Activated naive CD8-positive, alpha-beta T cell treated with anti-CD3 and anti-CD28 coated beads, Interleukin-2, amount 10 ng/mL, durations not matched to agents 7 days and 5 days (primary cell): ENCODE data around the gene HM13. TPM values are rescaled to one million over a fixed set of nuclear protein-coding genes. Genes with fewer than 3 reads are reported as not detected.
A peak's percentile ranks its signal among the peaks of the same experiment; 100 is the strongest.
"Not testable (repeated sequence)": the region's sequence is repeated elsewhere in the genome, so short reads cannot be mapped to it uniquely, and the experiment has no call there.

ENCODE experiments used
- ATAC-seq: fragments of 150-1000 bp; cut with Tn5 transposase; one replicate; pipeline ENCODE4 v1.10.0; 2021; ENCODE audit warnings: low read depth, moderate library complexity
- POLR2A ChIA-PET: fragments of 350-600 bp; sonication (Branson Sonifier 250); formaldehyde crosslinking; loops from one replicate; lab custom pipeline; 2021; ENCODE audit warnings: antibody characterized with exemption; lab: Charles Lee
- DNase-seq: peaks from one replicate; pipeline ENCODE4 v3.0.0; 2021
- H3K27ac Mint-ChIP-seq: one replicate; pipeline ENCODE4 v1.8.0; 2022; ENCODE audit warnings: mild to moderate bottlenecking, mixed read lengths
- H3K27me3 Mint-ChIP-seq: one replicate; pipeline ENCODE4 v1.8.0; 2022; ENCODE audit warnings: mild to moderate bottlenecking, moderate library complexity, mixed read lengths
- H3K36me3 Mint-ChIP-seq: one replicate; pipeline ENCODE4 v1.8.0; 2021; ENCODE audit warnings: mild to moderate bottlenecking, mixed read lengths
- H3K4me1 Mint-ChIP-seq: one replicate; pipeline ENCODE4 v1.8.0; 2021; ENCODE audit warnings: mixed read lengths
- H3K4me3 Mint-ChIP-seq: one replicate; pipeline ENCODE4 v1.8.0; 2022; ENCODE audit warnings: mild to moderate bottlenecking, moderate library complexity, mixed read lengths
- H3K9me3 Mint-ChIP-seq: one replicate; pipeline ENCODE4 v1.8.0; 2021; ENCODE audit warnings: mixed read lengths
- total RNA-seq, 2 experiments: library from RNA; stranded (reverse); gene quantifications; one replicate each; pipeline ENCODE4 v1.2.3, GENCODE V29; 2021

Gene HM13
- total RNA-seq, 2 experiments from 2014 or later, result 112 to 120 TPM

GRCh38 chr20:31577194-31577593 lies 63.0 kb downstream of the HM13 start:
- no peaks in the 10 kb centered on the region for H3K9me3 Mint-ChIP-seq
- H3K36me3 Mint-ChIP-seq, result no peaks in the 10 kb centered on the region
- peak overlapping the region; percentile 35 for H3K4me3 Mint-ChIP-seq
- ATAC-seq (no peak), DNase-seq (no peak)
- H3K27me3 Mint-ChIP-seq, result no peaks in the 10 kb centered on the region
- no peak overlapping the region for H3K27ac Mint-ChIP-seq
- POLR2A ChIA-PET, result interaction anchor here (0.6 to 1.9 kb wide), 6 partner anchors 10 to 99 kb away, joined by 3 to 9 read pairs (median 5); partner anchors contain the start of gene ID1
- peaks cover 18% of the 10 kb centered on the region for H3K4me1 Mint-ChIP-seq

- Mint-ChIP-seq H3K27me3 (no peaks in the 10 kb centered on the region), H3K9me3 (no peaks in the 10 kb centered on the region), H3K27ac (no peak overlapping the region), H3K4me1 (peaks cover 11% of the 10 kb centered on the region), H3K36me3 (no peaks in the 10 kb centered on the region), H3K4me3 (no peak overlapping the region)
- no peak for ATAC-seq
- POLR2A ChIA-PET, result interaction anchor here (0.7 to 1.6 kb wide), 4 partner anchors 19 to 90 kb away, joined by 3 to 9 read pairs (median 8); partner anchors contain the start of gene ID1
- DNase-seq, result no peak
Measured at GRCh38 chr20:31578448-31579138, 64.4 kb downstream of the HM13 start.

DNA sequence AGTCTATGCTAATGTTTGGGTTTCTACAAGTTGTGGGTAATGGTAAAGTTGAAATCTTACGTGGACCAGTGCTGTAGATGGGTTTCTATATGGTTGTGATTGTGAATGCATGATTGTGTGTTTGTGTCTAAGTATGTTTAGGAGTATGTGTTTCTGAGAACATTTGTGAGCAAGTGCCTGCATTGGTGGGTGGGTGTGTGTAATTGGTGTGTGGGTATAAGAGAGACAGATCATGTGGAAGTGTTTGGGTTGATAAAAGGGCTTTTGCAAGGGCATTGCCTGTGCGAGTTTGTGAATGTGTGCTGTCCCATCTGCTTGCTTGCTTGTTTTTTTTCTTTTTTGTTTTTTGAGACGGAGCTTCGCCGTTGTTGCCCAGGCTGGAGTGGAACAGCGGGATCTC lies 65.0 kb downstream of the HM13 start:
- no peak for DNase-seq
- no peak overlapping the region for H3K4me3 Mint-ChIP-seq
- no peaks in the 10 kb centered on the region for H3K36me3 Mint-ChIP-seq
- no peaks in the 10 kb centered on the region for H3K27me3 Mint-ChIP-seq
- H3K4me1 Mint-ChIP-seq, result peaks cover 6% of the 10 kb centered on the region
- POLR2A ChIA-PET, result no interaction called here
- no peak overlapping the region for H3K27ac Mint-ChIP-seq
- ATAC-seq, result no peak
- H3K9me3 Mint-ChIP-seq, result no peaks in the 10 kb centered on the region

DNA sequence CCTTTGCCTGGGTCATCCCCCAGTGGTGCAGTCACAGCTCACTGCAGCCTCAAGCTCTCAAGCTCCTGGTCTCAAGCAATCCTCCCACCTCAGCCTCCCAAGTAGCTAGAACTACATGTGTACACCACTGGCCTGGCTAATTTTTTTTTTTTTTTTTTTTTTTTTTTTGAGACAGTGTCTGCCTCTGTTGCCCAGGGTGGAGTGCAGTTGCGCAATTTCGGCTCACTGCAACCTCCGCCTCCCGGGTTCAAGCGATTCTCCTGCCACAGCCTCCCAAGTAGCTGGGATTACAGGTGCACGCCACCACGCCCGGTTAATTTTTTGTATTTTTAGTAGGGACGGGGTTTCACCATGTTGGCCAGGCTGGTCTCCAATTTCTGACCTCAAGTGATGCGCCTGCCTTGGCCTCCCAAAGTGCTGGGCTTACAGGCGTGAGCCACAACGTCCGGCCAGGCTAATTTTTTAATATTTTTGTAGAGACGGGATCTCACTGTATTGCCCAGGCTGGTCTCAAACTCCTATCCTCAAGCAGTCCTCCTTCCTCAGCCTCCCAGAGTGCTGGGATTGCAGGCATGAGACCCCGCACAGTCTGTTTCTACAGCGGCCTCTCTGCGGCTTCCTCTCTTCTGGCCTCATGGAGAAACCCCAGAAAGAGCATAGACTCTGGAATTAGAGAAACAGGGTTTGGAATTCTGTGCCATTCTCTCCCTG lies 65.9 kb downstream of the HM13 start:
- H3K36me3 Mint-ChIP-seq, H3K27me3 Mint-ChIP-seq, H3K27ac Mint-ChIP-seq, ATAC-seq, H3K4me1 Mint-ChIP-seq, H3K4me3 Mint-ChIP-seq, POLR2A ChIA-PET, DNase-seq, H3K9me3 Mint-ChIP-seq: not testable (repeated sequence)

- Mint-ChIP-seq H3K36me3 (no peaks in the 10 kb centered on the region), H3K4me3 (no peak overlapping the region), H3K9me3 (no peaks in the 10 kb centered on the region), H3K27ac (no peak overlapping the region), H3K27me3 (peaks cover 8% of the 10 kb centered on the region), H3K4me1 (peaks cover 6% of the 10 kb centered on the region)
- POLR2A ChIA-PET, result no interaction called here
- DNase-seq (no peak), ATAC-seq (no peak)
Measured at GRCh38 chr20:31580706-31581105, 66.5 kb downstream of the HM13 start.

GRCh38 chr20:31581391-31581790 lies 67.1 kb downstream of the HM13 start:
- DNase-seq (no peak), ATAC-seq (no peak)
- no peaks in the 10 kb centered on the region for H3K36me3 Mint-ChIP-seq
- peaks cover 6% of the 10 kb centered on the region for H3K4me1 Mint-ChIP-seq
- H3K9me3 Mint-ChIP-seq, result no peaks in the 10 kb centered on the region
- H3K4me3 Mint-ChIP-seq, result no peak overlapping the region
- H3K27ac Mint-ChIP-seq, result no peak overlapping the region
- peaks cover 14% of the 10 kb centered on the region for H3K27me3 Mint-ChIP-seq
- POLR2A ChIA-PET, result no interaction called here

GRCh38 chr20:31587545-31588389 lies 73.5 kb downstream of the HM13 start:
- peaks cover 5% of the 10 kb centered on the region for H3K4me1 Mint-ChIP-seq
- no peak for DNase-seq
- no peaks in the 10 kb centered on the region for H3K9me3 Mint-ChIP-seq
- H3K4me3 Mint-ChIP-seq, result peak overlapping the region; percentile 85
- POLR2A ChIA-PET, result interaction anchor here (1.9 kb wide), 1 partner anchor 15 kb away, joined by 7 read pairs; no protein-coding TSS in a partner anchor
- H3K27ac Mint-ChIP-seq, result no peak overlapping the region
- ATAC-seq, result peak; percentile 56
- H3K27me3 Mint-ChIP-seq, result peaks cover 48% of the 10 kb centered on the region
- H3K36me3 Mint-ChIP-seq, result no peaks in the 10 kb centered on the region

- no peak overlapping the region for H3K27ac Mint-ChIP-seq
- POLR2A ChIA-PET, result no interaction called here
- H3K4me3 Mint-ChIP-seq, result no peak overlapping the region
- ATAC-seq (no peak), DNase-seq (no peak)
- H3K36me3 Mint-ChIP-seq, result no peaks in the 10 kb centered on the region
- H3K27me3 Mint-ChIP-seq, result peaks cover 39% of the 10 kb centered on the region
- peaks cover 5% of the 10 kb centered on the region for H3K4me1 Mint-ChIP-seq
- H3K9me3 Mint-ChIP-seq, result no peaks in the 10 kb centered on the region
Measured at GRCh38 chr20:31590717-31591225, 76.5 kb downstream of the HM13 start.

DNA sequence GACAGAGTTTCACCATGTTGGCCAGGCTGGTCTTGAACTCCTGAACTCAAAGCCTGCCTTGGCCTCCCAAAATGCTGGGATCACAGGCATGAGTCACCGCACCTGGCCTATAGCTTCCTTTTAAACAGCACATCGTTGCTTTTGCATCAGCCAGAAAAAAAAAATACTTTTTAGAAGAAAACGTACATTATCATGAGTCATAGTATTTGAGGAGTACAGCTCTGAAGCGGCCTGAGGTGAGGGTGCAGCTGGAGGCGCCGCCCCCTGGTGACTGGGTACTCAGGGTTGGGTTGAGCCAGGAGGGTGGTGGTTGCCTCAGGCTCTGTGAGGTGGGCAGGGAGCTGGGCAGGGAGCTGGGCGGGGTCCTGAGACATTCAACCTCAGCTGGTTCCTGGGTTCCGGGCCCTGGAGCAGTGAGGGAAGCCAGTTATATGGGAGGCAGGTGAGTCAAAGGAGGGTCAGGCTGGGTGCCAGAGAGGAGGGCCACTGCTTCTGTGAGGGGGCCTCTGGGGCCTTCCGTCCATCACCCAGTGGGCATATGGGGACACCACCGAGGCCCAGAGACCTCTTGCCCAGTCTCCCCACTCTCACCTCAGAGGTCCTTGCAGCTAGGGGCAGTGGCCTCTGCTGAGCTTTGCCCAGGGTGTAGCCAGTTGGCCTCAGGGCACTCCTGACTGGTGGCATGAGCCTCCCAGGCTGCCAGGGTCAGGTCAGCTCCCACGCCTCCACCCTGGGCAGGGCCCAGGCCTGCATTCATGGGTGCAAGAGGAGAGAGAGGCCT lies 79.2 kb downstream of the HM13 start:
- POLR2A ChIA-PET, result interaction anchor here (1.5 kb wide), 1 partner anchor 20 kb away, joined by 8 read pairs; no protein-coding TSS in a partner anchor
- ATAC-seq (no peak), DNase-seq (no peak)
- Mint-ChIP-seq H3K4me1 (peaks cover under 1% of the 10 kb centered on the region), H3K27ac (no peak overlapping the region), H3K27me3 (peaks cover 21% of the 10 kb centered on the region), H3K9me3 (no peaks in the 10 kb centered on the region), H3K36me3 (no peaks in the 10 kb centered on the region), H3K4me3 (no peak overlapping the region)

DNA sequence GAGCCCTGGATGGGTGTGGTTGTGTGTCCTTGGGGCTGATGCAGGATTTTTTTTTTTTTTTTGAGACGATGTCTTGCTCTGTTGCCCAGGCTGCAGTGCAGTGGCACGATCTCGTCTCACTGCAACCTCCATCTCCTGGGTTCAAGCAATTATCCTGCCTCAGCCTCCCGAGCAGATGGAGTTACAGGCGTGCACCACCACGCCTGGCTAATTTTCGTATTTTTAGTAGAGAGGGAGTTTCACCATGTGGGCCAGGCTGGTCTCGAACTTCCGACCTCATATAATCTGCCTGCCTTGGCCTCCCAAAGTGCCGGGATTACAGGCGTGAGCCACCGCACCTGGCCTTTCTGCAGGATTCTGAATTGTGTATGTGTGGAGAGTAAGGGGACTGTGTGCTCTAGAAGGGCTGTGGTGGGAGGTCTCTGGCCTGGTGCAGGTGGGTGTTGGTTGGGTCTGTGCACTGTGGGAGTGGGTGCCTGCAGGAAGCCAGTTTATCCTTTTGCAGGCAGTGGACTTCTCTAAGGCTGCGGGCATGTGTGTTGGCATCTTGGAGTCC lies 79.8 kb downstream of the HM13 start:
- POLR2A ChIA-PET, result interaction anchor here (1.5 kb wide), 1 partner anchor 21 kb away, joined by 8 read pairs; no protein-coding TSS in a partner anchor
- Mint-ChIP-seq H3K9me3 (no peaks in the 10 kb centered on the region), H3K4me3 (no peak overlapping the region), H3K4me1 (no peaks in the 10 kb centered on the region), H3K36me3 (no peaks in the 10 kb centered on the region), H3K27me3 (peaks cover 15% of the 10 kb centered on the region), H3K27ac (no peak overlapping the region)
- ATAC-seq, result no peak
- no peak for DNase-seq

GRCh38 chr20:31594558-31595379 lies 80.5 kb downstream of the HM13 start:
- peaks cover 10% of the 10 kb centered on the region for H3K27me3 Mint-ChIP-seq
- no peak overlapping the region for H3K27ac Mint-ChIP-seq
- H3K4me1 Mint-ChIP-seq, result no peaks in the 10 kb centered on the region
- DNase-seq (no peak), ATAC-seq (no peak)
- H3K4me3 Mint-ChIP-seq, result no peak overlapping the region
- H3K36me3 Mint-ChIP-seq, result no peaks in the 10 kb centered on the region
- POLR2A ChIA-PET, result no interaction called here
- H3K9me3 Mint-ChIP-seq, result no peaks in the 10 kb centered on the region

DNA sequence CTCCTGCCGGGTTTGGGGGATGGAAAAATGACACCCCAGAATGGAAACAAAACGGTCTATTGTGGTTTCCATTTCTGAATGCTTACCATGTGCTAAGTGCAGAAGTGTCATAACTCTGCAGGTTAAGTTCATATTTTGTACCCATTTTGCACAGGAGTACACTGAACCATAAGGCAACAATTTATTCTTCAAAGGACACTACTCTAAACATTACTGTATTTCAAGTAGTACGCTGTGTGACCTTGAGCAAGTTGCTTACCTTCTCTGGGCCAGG lies 81.1 kb downstream of the HM13 start:
- H3K4me1 Mint-ChIP-seq, result no peaks in the 10 kb centered on the region
- no peaks in the 10 kb centered on the region for H3K36me3 Mint-ChIP-seq
- DNase-seq (no peak), ATAC-seq (no peak)
- peaks cover 10% of the 10 kb centered on the region for H3K27me3 Mint-ChIP-seq
- POLR2A ChIA-PET, result no interaction called here
- H3K27ac Mint-ChIP-seq, result no peak overlapping the region
- H3K9me3 Mint-ChIP-seq, result no peaks in the 10 kb centered on the region
- no peak overlapping the region for H3K4me3 Mint-ChIP-seq
